NCI-H2171 (cell line): ENCODE results near the gene DPM3.
"Not testable (repeated sequence)": the region's sequence is repeated elsewhere in the genome, so short reads cannot be mapped to it uniquely, and the experiment has no call there.

Experiments
- DNase-seq: peaks from one replicate; lab custom pipeline; 2025; lab: John Stamatoyannopoulos, UW

The DPM3 gene

DNA sequence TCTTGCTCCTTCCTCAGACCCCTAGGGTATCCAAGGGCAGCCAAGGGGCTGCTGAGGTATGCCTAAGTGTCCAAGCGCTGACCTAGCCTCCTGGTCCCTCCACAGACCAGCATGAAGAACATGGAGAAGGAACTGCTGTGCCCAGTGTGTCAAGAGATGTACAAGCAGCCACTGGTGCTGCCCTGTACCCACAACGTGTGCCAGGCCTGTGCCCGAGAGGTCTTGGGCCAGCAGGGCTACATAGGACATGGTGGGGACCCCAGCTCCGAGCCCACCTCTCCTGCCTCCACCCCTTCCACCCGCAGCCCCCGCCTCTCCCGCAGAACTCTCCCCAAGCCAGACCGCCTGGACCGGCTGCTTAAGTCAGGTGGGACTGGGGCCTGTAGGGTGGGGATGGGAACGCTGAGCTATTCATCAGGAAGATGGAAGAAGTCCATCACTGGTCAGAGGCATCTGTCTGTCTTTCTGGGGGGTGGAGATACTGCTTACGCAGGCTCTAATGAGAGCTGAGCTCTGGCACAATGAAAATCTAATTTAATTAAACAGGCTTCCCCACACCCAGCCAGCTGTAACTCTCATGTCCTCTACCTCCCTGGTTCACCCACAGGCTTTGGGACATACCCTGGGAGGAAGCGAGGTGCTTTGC is 35.1 kb upstream of the DPM3 start:
- no peak for DNase-seq

GRCh38 chr1:155174324-155175280 is 34.3 kb upstream of the DPM3 start:
- peak; percentile 54 for DNase-seq

- DNase-seq: peak; percentile 85
Measured at GRCh38 chr1:155173478-155174323, 33.4 kb upstream of the DPM3 start, which contains the start of gene TRIM46. Gene TRIM46 (plus strand): TSS chr1:155173849. CDS start chr1:155173967, 118 bp downstream.

GRCh38 chr1:155172732-155173477 is 32.6 kb upstream of the DPM3 start, which contains the start of gene KRTCAP2:
Gene KRTCAP2 (minus strand): TSS chr1:155173304. CDS start chr1:155173224, 80 bp downstream.
- DNase-seq: peak; percentile 90

DNA sequence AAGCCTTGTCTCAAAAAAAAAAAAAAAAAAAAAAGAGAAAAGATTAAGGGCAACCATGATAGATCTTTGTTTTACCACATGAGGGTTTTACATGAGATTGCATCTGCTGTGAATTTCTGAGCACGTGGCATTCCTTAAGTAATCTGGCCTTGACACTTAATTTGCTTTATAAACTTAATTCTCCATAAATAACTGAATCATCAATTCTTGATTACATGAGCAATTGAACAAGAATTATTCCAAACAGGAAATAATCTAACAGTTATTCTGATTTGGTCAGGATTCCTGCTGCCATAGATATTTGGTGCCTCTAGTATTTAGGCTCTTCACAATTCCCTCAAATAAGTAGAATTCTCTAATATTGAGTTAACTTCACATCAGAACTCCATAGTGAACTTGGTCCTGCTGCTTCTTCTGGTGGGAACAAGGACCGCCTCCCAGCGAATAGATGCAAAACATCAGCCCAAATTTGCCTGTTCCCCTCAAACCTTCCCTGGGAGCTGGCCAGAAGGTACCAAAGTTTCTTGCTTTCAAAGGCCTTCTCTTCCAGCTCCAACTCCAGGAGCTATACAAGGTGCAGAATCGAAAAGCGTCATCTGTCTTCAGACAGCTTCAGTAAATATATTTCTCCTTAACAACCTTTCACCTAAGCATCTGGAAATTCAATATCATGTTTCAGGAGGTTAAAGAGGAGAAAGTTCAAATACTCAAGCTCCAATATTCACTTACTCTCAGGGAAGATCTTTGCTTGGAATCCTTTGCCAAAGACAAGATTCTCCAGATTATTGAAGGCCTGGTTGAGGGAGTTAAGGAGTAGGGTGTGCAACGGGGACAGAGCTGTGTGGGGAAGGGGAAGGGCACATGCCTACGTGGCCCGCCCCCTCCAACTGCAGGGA is 31.8 kb upstream of the DPM3 start:
- no peak for DNase-seq

DNA sequence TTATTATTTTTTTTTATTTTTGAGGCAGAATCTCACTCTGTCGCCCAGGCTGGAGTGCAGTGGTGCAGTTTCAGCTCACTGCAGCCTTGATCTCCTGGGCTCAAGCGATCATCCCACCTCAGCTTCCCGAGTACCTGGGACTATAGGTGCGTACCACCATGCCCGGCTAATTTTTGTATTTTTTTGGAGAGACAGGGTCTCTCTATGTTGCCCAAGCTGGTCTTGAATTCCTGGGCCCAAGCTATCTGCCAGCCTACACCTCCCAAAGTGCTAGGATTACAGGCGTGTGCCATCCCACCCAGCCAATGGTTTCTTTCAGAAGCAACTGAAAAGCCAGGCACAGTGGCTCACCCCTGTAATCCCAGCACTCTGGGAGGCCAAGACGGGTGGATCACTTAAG is 30.5 kb upstream of the DPM3 start:
- DNase-seq: no peak

DNA sequence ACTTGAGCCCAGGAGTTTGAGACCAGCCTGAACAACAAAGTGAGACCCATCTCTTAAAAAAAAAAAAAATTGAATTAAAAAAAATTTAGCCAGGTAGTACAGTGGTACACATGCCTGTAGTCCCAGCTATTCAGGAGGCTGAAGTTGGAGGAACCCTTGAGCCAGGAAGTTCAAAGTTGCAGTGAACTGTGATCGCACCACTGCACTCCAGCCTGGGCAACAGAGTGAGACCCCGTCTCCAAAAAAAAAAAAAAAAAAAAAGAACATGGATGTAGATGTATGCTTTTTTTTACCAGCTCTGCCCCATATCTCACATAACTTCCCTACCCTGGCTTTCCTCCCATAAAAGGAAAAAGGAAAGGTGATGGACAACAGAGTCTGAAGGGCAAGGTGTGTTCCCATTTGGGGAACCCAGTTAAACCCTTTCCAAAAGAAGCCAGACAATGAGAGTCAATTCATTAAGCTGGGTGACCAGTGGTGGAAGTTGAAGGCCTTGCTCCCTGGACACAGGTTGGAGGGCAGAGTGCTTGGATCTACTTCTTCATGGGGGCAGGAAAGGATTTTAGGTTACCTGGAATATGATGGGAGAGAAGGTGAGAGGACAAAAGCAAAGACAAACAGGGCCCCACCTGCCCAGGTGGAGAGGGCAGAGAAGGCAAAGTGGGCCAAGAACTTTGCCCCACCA is 29.9 kb upstream of the DPM3 start:
- no peak for DNase-seq

DNA sequence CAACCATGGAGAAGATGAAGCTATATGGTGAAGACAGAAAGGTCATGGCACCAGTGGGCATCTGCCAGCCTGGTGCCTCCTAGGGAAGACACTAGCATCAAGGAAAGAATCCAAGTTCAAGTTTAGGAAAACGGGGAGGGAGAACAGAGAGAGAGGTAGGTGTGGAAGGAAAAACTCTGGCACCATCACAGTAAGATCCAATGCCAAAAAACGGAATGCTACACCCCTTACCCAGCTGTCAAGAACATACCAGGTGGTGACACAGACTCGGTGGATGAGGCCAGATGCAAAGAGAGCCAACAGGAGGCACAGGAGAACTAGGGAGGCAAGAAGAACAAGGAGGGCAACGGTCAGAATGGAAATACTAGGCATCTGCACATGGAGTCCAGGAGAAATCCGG is 29.2 kb upstream of the DPM3 start:
- no peak for DNase-seq

- no peak for DNase-seq
Measured at GRCh38 chr1:155168456-155169210, 28.3 kb upstream of the DPM3 start.

- DNase-seq: not testable (repeated sequence)
Measured at GRCh38 chr1:155168105-155168445, 27.7 kb upstream of the DPM3 start.

- DNase-seq: peak; percentile 84
Measured at GRCh38 chr1:155167166-155168104, 27.1 kb upstream of the DPM3 start.

DNA sequence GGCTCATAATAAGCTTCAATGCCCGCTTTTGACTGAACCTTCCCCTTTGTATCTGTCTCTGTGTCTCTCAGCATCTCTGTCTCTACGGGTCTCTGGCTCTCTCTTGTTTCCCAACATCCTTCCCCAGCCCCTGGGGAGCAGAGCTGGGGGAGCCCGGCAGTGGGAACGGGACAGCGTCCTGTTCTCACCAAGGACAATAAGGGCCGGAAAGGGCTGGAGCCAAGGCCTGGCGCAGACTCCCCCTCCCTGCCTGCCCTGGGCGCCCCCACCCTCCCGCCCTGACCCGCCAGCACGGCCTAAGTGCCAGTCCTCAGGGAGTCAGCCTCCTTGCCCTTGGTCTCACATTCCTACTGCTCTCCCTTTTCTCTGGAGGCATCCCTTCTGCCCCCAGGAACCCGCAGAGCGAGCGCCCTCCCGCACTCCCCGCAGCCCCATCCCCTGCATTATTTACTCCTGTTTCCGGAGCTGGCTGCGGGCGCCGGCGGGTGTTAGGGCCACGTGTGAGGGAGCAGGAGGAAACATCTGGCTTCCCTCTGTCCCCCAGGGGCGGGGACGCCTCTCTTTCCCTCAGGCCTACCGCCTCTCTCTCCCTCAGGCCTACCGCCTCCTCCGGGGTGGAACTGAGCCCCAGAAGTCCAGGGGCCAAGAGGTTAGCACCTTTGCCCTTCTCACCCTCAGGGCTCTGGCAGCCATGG is 26.3 kb upstream of the DPM3 start:
- peak; percentile 70 for DNase-seq

DNA sequence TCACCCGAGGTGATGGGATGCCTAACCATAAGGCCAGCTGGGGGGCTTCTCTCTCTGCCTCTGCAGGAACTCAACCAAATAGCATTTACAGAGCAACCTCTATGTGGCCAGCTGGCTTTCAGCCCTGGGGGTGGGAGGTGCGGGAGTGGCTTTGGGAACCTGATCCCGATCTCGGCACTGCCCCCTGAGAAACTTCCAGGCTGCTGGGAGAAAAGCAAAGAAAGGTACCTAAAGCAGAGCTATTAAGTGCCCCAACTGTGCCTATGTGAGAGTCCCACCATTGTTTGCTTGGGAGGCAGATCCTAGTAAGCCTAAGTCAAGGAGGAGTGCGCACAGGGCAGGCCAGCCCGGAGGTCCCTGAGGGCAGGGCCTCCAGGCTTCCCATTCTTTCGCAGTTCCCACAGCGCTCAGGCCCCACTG is 25.7 kb upstream of the DPM3 start:
- no peak for DNase-seq

DNA sequence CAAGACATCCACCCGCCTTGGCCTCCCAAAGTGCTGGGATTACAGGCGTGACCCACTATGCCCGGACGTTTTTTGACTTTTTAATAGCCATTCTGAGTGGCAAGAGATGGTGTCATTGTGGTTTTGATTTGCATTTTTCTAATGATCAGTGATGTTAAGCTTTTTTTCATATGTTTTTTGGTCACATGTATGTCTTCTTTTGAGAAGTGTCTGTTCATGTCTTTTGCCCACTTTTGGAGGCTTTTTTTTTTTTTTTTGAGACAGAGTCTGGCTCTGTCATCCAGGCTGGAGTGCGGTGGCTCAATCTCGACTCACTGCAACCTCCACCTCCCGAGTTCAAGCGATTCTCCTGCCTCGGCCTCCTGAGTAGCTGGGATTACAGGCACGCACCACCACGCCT is 24.3 kb upstream of the DPM3 start:
- DNase-seq: not testable (repeated sequence)

- DNase-seq: not testable (repeated sequence)
Measured at GRCh38 chr1:155163785-155164184, 23.5 kb upstream of the DPM3 start.

GRCh38 chr1:155162631-155163030 is 22.3 kb upstream of the DPM3 start:
- not testable (repeated sequence) for DNase-seq

GRCh38 chr1:155160128-155160527 is 19.8 kb upstream of the DPM3 start:
- no peak for DNase-seq
